MM.1S (cell line): ENCODE measurements around the gene TRIM77.
"Not testable (repeated sequence)": the region's sequence is repeated elsewhere in the genome, so short reads cannot be mapped to it uniquely, and the experiment has no call there.

Source experiments
- DNase-seq: peaks from one replicate; pipeline ENCODE4 v3.0.0-alpha.2; 2015
- H2AFZ ChIP-seq: fragments of 300-600 bp; sonication (generic); 2 replicates; pipeline ENCODE4 v1.6.0; 2016; ENCODE audit warnings: antibody characterized with exemption, low read length
- H3F3A ChIP-seq: fragments of 300-600 bp; sonication (generic); 2 replicates; pipeline ENCODE4 v1.6.1; 2016; ENCODE audit warnings: mild to moderate bottlenecking, antibody characterized with exemption, low read length, moderate library complexity, mixed read lengths; ENCODE audit not compliant: insufficient read depth
- H3K27ac ChIP-seq: fragments of 300-600 bp; sonication (generic); 2 replicates; pipeline ENCODE4 v1.5.1; 2016; ENCODE audit warnings: mild to moderate bottlenecking, low read length
- H3K27me3 ChIP-seq: fragments of 300-600 bp; sonication (generic); replicated peaks from 2 replicates; pipeline ENCODE4 v1.6.0; 2016; ENCODE audit warnings: low read length; ENCODE audit not compliant: insufficient read depth
- H3K36me3 ChIP-seq: fragments of 300-600 bp; sonication (generic); replicated peaks from 2 replicates; pipeline ENCODE4 v1.6.1; 2016; ENCODE audit warnings: mild to moderate bottlenecking, low read length, mixed read lengths; ENCODE audit not compliant: insufficient read depth
- H3K4me1 ChIP-seq: fragments of 300-600 bp; sonication (generic); 2 replicates; pipeline ENCODE4 v1.6.1; 2016; ENCODE audit warnings: low read length, mixed read lengths
- H3K4me2 ChIP-seq: fragments of 300-600 bp; sonication (generic); 2 replicates; pipeline ENCODE4 v1.6.0; 2016; ENCODE audit warnings: low read depth, low read length
- H3K4me3 ChIP-seq: fragments of 300-600 bp; sonication (generic); 2 replicates; pipeline ENCODE4 v1.5.1; 2016; ENCODE audit warnings: low read length, mixed read lengths
- H3K79me2 ChIP-seq: fragments of 300-600 bp; sonication (generic); 2 replicates; pipeline ENCODE4 v1.6.1; 2016; ENCODE audit warnings: mixed run types, low read length, mixed read lengths
- H3K9ac ChIP-seq: fragments of 300-600 bp; sonication (generic); 2 replicates; pipeline ENCODE4 v1.6.1; 2016; ENCODE audit warnings: low read length, mixed read lengths
- H3K9me2 ChIP-seq: fragments of 300-600 bp; sonication (generic); replicated peaks from 2 replicates; pipeline ENCODE4 v1.6.1; 2016; ENCODE audit warnings: mild to moderate bottlenecking, low read length, mixed read lengths; ENCODE audit not compliant: insufficient read depth
- H3K9me3 ChIP-seq: fragments of 300-600 bp; sonication (generic); replicated peaks from 2 replicates; pipeline ENCODE4 v1.6.1; 2016; ENCODE audit warnings: mild to moderate bottlenecking, low read length, mixed read lengths; ENCODE audit not compliant: insufficient read depth
- H4K20me1 ChIP-seq: fragments of 300-600 bp; sonication (generic); 2 replicates; pipeline ENCODE4 v1.6.1; 2016; ENCODE audit warnings: mild to moderate bottlenecking, low read length, moderate library complexity, mixed read lengths; ENCODE audit not compliant: insufficient read depth
- CTCF ChIP-seq: fragments of 300-600 bp; sonication (generic); IDR thresholded peaks from 2 replicates; pipeline ENCODE4 v1.5.1; 2016; ENCODE audit warnings: antibody characterized with exemption, low read length, mixed read lengths
- EZH2 ChIP-seq: fragments of 300-600 bp; sonication (generic); optimal IDR thresholded peaks from 2 replicates; pipeline ENCODE3; 2017; ENCODE audit warnings: low read depth, mild to moderate bottlenecking, antibody characterized with exemption, low read length, mixed read lengths
- EZH2phosphoT487 ChIP-seq: fragments of 300-600 bp; sonication (generic); IDR thresholded peaks from 2 replicates; pipeline ENCODE4 v1.6.1; 2018; ENCODE audit warnings: antibody characterized with exemption, low read length

The TRIM77 gene

GRCh38 chr11:89736566-89736965, 26.5 kb downstream of the TRIM77 start:
- no peak overlapping the region for H3K9ac ChIP-seq
- H3K36me3 ChIP-seq = no peaks in the 10 kb centered on the region
- no peaks in the 10 kb centered on the region for H3K4me1 ChIP-seq
- H2AFZ ChIP-seq = no peak overlapping the region
- H3K9me3 ChIP-seq = no peaks in the 10 kb centered on the region
- H3F3A ChIP-seq = no peaks in the 10 kb centered on the region
- no peaks in the 10 kb centered on the region for H3K79me2 ChIP-seq
- H3K27ac ChIP-seq = no peak overlapping the region
- H3K4me3 ChIP-seq = no peak overlapping the region
- no peak for TF ChIP-seq EZH2phosphoT487
- TF ChIP-seq EZH2 = no peak
- no peak for TF ChIP-seq CTCF
- H3K4me2 ChIP-seq = no peak overlapping the region
- no peaks in the 10 kb centered on the region for H3K27me3 ChIP-seq
- DNase-seq = no peak
- no peaks in the 10 kb centered on the region for H3K9me2 ChIP-seq
- no peaks in the 10 kb centered on the region for H4K20me1 ChIP-seq

- Histone ChIP-seq H3K9me3 (no peaks in the 10 kb centered on the region), H3K27ac (no peak overlapping the region), H3K4me3 (no peak overlapping the region), H3K4me1 (no peaks in the 10 kb centered on the region), H3K36me3 (no peaks in the 10 kb centered on the region), H4K20me1 (no peaks in the 10 kb centered on the region), H3K27me3 (no peaks in the 10 kb centered on the region), H3K9ac (no peak overlapping the region), H2AFZ (no peak overlapping the region), H3K4me2 (no peak overlapping the region), H3K79me2 (no peaks in the 10 kb centered on the region), H3F3A (no peaks in the 10 kb centered on the region), H3K9me2 (no peaks in the 10 kb centered on the region)
- no peak for DNase-seq
- no peak for TF ChIP-seq EZH2
- no peak for TF ChIP-seq EZH2phosphoT487
- no peak for TF ChIP-seq CTCF
Observed at GRCh38 chr11:89737116-89737515, 27.0 kb downstream of the TRIM77 start.

DNA sequence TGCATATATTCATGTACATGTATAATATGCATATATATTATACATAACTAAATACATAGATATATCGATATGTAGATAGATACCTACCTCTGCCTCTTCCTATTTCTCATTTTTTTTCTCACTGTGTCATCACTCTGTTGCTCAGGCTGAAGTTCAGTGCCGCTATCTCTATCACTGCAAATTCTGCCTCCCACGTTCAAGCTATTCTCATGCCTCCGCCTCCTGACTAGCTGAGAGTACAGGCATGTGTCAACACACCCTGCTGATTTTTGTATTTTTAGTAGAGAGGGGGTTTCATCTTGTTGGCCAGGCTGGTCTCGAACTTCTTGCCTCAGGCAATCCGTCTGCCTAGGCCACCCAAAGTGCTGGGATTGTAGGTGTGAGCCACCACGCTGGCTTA, 31.3 kb downstream of the TRIM77 start:
- H3K4me3 ChIP-seq, H3K9me3 ChIP-seq, H2AFZ ChIP-seq, H3K4me1 ChIP-seq, H3F3A ChIP-seq, DNase-seq, H3K36me3 ChIP-seq, H3K79me2 ChIP-seq, H3K4me2 ChIP-seq, H3K9me2 ChIP-seq, H3K27ac ChIP-seq, H3K27me3 ChIP-seq, H3K9ac ChIP-seq, H4K20me1 ChIP-seq: not testable (repeated sequence)

GRCh38 chr11:89744158-89744557, 34.1 kb downstream of the TRIM77 start:
- not testable (repeated sequence) for H3K9ac ChIP-seq

GRCh38 chr11:89750822-89751221, 40.7 kb downstream of the TRIM77 start:
- H3K4me1 ChIP-seq, H3K36me3 ChIP-seq, H4K20me1 ChIP-seq, H3K9ac ChIP-seq, H2AFZ ChIP-seq, H3K79me2 ChIP-seq, H3K9me3 ChIP-seq, H3K4me3 ChIP-seq, DNase-seq, H3K4me2 ChIP-seq, H3F3A ChIP-seq, H3K27ac ChIP-seq, H3K27me3 ChIP-seq, H3K9me2 ChIP-seq: not testable (repeated sequence)

More at GRCh38 chr11:89744158-89744557, 34.1 kb downstream of the TRIM77 start:
- H3K27ac ChIP-seq, H3K27me3 ChIP-seq, H3K9me2 ChIP-seq, H4K20me1 ChIP-seq, DNase-seq, H3K4me2 ChIP-seq, H3K79me2 ChIP-seq, H3K4me3 ChIP-seq, H3K36me3 ChIP-seq, H3F3A ChIP-seq, H3K4me1 ChIP-seq, H3K9me3 ChIP-seq, H2AFZ ChIP-seq: not testable (repeated sequence)
